H4 (cell line): ENCODE data around the gene ACSF2. TPM values are rescaled to one million over a fixed set of nuclear protein-coding genes. Genes with fewer than 3 reads are reported as not detected.
"Not testable (repeated sequence)": the region's sequence is repeated elsewhere in the genome, so short reads cannot be mapped to it uniquely, and the experiment has no call there.

ENCODE experiments used
- DNase-seq: peaks from one replicate; pipeline ENCODE4 v3.0.0-alpha.2; 2015; ENCODE audit warnings: low spot score
- total RNA-seq: library from RNA; depleted of rRNA; stranded (reverse); fragments of >200 nt; shearing (Covaris generic); gene quantifications from 2 replicates; pipeline ENCODE4 v1.2.3, GENCODE V29; 2014

The ACSF2 gene
- total RNA-seq, 1 experiment from 2014 or later: 26.5 TPM

- DNase-seq: no peak
Measured at GRCh38 chr17:50464121-50464520, 38.1 kb downstream of the ACSF2 start.

GRCh38 chr17:50464736-50465135 lies 38.7 kb downstream of the ACSF2 start:
- no peak for DNase-seq

- no peak for DNase-seq
Measured at GRCh38 chr17:50465171-50465570, 39.2 kb downstream of the ACSF2 start.

GRCh38 chr17:50465635-50466034 lies 39.6 kb downstream of the ACSF2 start:
- no peak for DNase-seq

- DNase-seq: no peak
Measured at GRCh38 chr17:50466371-50467113, 40.5 kb downstream of the ACSF2 start.

DNA sequence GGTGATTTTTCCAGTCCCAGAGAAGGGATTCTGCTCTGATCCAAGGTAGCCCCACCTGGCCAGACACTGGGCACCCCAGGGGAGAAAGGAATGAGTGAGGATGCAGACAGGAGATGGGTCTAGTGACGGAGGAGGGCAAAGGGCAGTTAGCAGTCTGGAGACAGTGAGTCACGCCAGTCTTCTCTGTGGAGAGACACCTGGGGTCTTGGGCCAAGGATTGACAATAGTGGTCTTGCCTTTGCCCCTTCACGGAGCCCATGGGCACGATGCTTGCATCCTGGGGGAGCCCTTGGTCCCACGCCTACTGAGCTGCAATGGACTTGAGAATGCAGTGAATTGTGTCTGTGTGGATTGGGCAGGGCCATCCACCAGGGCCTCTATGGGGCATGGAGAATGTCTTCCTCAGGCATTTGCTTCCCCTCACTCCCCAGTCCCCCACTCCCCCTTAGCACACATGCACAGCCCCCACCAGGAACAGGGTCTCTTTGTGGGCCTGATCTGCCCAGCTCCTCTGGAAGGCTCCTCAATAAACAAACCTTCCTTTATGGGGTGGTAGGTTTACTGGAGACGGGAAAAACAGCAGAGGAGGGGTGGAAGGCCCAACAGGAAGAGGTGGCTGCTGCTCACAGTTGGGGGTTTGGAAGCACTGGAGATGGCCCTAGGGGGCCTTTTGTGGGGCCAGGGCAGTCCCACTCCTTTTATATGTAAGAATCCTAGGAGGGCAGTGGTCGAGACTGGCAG lies 41.3 kb downstream of the ACSF2 start:
- no peak for DNase-seq

DNA sequence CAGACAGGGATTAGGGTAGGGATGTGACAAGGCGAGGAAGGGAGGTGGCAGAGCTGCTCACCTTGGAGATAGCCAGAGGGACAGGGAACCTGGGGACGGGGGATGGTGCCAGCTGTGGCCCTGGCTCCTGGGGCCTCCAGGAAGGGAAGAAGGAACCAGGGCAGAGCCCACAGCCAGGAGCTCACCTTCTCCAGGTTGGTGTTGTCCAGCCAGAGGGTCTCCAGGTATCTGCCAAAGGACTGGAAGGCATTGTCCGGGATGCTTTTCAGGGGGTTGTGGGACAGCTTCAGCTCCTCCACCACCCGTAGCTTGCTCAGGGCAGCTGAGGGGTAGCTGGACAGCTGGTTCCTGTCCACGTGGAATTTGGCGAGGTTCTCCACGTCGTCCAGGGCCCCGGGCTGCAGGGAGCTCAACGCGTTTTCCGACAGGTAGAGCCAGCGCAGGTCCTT lies 41.9 kb downstream of the ACSF2 start:
- DNase-seq: no peak

DNA sequence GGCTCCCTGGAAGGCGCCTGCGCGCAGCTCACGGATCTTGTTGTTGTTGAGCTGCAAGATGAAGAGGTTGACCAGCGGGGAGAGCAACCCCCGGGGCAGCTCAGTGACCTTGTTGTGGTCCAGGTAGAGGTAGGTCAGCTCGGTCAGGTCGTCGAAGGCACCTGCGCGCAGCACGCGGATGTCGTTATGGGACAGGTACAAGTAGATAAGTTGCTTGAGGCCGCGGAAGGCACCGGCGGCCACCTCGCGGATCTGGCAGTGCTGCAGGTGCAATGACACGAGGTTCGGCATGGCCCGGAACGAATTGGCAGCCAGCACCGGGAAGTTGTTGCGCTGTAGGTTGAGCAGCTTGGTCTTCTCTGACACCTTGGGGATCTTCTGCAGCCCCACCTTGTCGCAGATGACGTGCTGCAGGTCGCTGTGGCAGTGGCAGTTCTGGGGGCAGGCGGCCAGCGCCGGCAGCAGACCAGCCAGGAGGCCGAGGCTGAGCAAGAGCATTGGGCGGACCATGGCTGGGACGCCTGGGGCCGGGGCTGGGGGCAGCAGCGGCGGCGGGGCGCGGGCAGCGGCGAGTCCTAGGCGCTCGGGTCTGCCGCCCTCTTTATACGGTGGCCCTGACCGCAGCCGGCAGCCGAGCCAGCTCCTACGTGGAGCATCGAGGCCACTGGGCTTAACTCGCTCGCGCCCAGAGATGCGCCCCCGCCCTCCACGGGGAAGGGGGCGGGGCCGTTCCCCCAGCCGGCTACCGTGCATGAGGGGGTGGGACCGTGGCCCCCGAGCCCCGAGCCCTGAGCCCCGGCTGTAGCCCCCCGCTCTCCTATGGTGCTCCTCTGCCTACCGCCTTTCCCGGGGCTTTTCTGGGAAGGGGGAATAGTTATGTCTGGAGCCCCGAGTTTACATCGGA lies 42.5 kb downstream of the ACSF2 start, which contains the start of gene CHAD:
Gene CHAD (minus strand): TSS at position 577 of the 904 bp plus-strand sequence. CDS start 67 bp downstream, at position 510.
- no peak for DNase-seq

- no peak for DNase-seq
Measured at GRCh38 chr17:50469208-50469605, 43.2 kb downstream of the ACSF2 start.

DNA sequence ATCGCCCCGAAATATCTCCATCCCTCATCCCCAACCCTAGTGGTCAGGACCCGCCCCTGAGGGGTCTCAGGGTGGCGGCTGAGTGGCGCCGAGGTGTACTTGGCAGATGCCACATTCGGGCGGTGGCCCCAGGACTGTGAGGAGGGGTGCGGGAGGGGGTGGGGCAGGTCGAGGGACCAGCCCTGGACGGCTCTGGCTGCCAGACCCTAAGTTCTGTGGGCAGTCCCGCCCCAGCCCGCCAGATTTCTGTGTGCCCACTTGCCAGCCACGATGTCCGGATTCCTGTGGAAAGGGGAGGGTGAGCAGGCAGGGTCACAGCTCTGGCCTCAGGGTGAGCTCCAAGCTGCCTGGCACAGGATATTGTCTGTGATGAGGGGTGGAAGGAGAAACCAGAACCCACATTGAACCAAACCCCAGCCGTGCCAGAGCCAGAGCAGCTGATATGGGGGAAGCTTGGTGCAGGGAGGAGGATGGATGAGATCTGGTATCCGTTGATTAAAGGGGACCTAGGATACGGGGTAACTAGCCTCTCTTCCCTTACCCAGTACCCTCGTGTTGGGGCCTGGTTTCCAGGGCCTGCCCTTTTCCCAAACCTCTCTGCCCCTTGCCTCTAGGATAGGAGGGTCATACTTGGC lies 43.8 kb downstream of the ACSF2 start:
- no peak for DNase-seq

GRCh38 chr17:50470426-50470825 lies 44.4 kb downstream of the ACSF2 start:
- DNase-seq: no peak

DNA sequence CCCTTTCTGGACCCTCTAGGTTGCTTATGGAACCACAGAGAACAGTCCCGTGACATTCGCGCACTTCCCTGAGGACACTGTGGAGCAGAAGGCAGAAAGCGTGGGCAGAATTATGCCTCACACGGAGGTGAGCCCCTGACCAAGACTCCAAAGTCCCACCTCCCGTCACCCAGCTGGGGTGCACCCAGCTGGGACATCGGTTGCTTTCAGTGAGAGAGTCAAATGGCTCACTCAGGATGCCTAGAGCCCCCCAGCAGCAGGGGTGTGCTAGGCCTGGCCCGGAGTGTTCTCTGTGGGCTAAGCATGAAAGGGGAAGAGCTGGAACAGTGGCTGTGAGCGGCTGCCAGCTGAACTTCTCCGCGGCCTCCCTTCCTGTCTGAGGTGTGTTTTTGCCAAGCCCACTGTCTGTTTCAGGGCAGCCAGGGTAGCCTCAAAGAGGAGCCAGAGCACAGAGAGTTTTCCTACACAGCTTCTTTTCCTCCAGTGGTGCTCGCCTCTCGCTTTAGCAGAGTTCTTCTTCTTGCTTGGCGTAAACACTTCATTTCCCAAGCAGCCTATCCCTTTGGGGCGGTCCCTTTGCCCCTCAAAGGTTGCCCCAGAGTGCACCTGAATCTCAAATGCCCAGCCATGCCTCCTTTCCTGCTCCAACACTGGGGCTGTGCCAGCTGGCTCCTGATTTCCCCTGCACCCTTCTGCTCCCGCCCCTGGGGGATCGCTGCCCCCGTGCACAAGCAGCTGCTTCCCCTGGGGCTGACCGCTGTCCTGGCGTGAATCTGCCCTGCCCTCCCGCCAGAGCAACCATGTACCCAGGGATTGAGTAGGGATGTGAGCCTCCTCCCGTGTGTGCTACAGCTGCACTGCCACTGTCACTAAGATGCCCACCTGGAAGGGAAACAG lies 45.2 kb downstream of the ACSF2 start:
- no peak for DNase-seq

DNA sequence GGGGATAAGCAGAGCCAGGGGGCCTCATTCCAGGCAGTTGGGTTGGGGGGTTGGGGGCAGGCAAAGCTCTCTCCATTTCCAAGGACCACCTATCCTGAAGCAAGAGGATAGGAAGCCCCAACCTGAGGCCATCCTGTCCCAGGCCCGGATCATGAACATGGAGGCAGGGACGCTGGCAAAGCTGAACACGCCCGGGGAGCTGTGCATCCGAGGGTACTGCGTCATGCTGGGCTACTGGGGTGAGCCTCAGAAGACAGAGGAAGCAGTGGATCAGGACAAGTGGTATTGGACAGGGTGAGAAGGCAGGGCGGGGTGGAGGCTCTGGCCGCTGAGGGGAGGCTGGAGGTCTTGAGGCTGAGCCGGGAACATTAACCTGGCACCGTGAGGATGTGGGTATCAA lies 46.3 kb downstream of the ACSF2 start:
- no peak for DNase-seq

DNA sequence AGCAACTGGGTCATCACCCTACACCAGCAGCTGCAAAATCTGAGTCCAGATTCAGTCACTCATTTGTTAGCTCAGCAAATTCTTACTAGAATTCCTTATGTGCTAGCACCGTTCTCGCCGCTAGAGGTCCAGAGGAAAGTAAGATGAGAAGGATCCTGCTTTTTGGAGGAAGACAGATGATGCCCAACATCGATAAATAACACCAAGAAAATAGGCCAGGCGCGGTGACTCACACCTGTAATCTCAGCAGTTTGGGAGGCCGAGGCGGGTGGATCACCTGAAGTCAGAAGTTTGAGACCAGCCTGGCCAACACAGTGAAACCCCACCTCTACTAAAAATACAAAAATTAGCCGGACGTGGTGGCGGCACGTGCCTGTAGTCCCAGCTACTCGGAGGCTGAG lies 46.7 kb downstream of the ACSF2 start:
- not testable (repeated sequence) for DNase-seq

DNA sequence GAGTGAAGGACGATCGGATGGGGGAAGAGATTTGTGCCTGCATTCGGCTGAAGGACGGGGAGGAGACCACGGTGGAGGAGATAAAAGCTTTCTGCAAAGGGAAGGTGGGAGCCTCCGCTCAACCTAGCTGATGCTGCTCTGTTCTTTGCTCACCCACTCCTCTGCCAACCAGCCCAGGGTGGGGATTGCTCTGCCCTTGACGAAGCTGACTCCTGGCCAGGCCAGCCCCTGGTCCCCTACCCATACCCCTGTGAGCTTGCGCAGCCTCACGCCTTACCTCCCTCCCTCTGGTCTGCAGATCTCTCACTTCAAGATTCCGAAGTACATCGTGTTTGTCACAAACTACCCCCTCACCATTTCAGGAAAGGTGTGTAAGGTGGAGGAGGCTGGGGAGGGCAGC lies 47.9 kb downstream of the ACSF2 start:
- DNase-seq: no peak

GRCh38 chr17:50474523-50474922 lies 48.5 kb downstream of the ACSF2 start:
- no peak for DNase-seq

DNA sequence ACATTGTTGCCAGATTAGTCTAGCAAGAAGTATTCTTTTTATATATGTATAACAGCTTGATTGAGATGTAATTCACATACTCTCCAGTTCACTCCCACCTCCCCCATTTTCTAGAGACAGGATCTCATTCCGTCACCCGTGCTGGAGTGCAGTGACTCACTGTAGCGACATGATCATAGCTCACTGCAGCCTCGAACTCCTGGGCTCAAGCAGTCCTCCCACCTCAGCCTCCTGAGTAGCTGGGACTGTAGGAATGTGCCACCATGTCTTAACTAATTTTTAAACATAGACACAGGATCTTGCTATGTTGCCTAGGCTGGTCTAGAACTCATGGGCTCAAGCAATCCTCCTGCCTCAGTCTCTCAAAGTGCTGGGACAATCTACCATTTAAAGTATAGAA lies 49.3 kb downstream of the ACSF2 start:
- no peak for DNase-seq

GRCh38 chr17:50475775-50476544 lies 49.9 kb downstream of the ACSF2 start:
- DNase-seq: not testable (repeated sequence)

DNA sequence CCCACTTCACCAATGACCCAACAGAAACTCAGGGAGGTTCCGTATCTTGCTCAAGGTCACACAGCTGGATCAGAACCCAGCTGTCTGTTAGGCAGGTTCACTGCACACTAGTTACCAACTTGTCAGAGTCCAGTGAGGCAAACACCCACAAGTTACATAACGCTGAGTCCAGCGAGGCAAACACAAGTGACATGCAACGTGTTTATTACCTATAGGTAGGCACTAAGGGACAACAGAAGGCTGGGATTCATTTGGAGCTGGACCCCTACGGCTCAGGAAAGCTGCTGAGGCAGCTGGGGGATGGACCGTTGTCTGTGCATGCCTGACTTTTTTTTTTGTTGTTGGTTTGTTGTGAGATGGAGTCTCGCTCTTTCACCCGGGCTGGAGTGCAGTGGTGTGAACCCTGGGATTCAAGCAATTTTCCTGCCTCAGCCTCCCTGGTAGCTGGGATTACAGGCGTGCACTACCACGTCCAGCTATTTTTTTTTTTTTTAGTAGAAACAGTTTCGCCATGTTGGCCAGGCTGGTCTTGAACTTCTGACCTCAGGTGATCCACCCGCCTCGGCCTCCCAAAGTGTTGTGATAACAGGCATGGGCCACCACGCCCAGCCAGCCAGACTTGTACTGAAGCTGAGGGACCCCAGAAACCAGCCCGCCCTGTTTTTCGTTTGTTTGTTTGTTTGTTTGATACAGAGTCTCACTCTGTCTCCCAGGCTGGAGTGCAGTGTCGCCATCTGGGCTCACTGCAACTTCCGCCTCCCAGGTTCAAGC lies 50.7 kb downstream of the ACSF2 start:
- DNase-seq: no peak
